Muscle of back (tissue), 11 donors: Measurements from ENCODE around the gene SLC22A5. TPM values are rescaled to one million over a fixed set of nuclear protein-coding genes. Genes with fewer than 3 reads are reported as not detected.
A peak's percentile ranks its signal among the peaks of the same experiment; 100 is the strongest.
"Not testable (repeated sequence)": the region's sequence is repeated elsewhere in the genome, so short reads cannot be mapped to it uniquely, and the experiment has no call there.

Source experiments
- DNase-seq, 3 donors: peaks; one replicate each; pipeline versions ENCODE4 v3.0.0 to v3.0.0-alpha.2; 2013
- polyA plus RNA-seq, 10 donors: library from polyadenylated mRNA; unstranded; fragments of 120-200 nt; gene quantifications; one replicate each; pipeline ENCODE4 v1.2.1, GENCODE V29; 2013; ENCODE audit not compliant: insufficient read length in 10 of 10

The SLC22A5 gene
- polyA plus RNA-seq, 10 donors = 5.8 to 15.5 (median 8.7) TPM

- DNase-seq = no peak
Observed at GRCh38 chr5:132425975-132426524, 56.5 kb downstream of the SLC22A5 start.

DNA sequence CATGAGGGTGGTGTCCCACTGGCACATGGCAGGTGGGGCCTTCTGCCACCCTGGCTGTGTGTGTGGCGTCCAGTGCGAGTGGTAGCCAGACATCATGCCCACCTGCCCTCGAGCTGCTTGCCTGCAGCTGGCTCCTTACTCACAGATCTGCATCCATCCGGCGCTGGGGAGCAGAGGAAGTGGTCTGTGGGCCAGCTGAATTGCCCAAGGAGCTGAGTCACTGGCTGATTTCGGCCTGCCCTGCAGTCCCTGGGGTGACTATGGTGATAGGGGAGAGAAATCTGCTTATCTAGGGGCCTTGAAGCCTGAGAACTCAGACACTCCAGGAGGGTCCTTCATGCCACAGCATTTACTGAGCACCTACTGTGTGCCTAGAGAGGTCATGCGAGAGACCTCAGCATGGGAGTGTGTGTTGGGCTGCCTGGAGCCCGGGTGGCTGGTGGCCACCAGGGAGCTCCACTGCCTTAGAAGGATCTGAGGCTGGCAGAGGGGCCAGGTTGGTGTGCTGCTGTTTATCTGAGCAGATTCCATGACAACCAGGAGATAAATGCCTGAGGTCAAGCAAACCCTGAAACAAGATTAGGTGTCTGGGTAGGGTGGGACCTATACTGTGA, 57.1 kb downstream of the SLC22A5 start:
- peak in 1 of 3 donors; percentile 69 for DNase-seq

GRCh38 chr5:132427281-132428146, 58.0 kb downstream of the SLC22A5 start:
- no peak for DNase-seq

DNA sequence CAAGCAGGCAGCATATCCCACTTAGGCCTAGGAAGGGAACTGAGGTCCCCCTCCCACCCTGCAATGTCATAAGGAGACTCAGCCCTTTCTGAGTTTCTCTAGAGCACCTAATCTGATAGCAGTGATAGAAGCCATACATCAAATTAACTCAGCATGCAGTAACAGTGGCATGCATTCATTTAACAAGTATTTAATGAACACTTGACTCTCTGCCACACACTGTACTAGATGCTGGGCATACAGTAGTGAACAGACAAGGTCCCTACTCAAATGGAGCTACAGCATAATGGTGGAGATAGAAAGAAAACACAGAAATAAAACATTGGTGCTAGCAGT, 58.6 kb downstream of the SLC22A5 start:
- no peak for DNase-seq

GRCh38 chr5:132428484-132429462, 59.3 kb downstream of the SLC22A5 start:
- no peak for DNase-seq

- DNase-seq = no peak
Observed at GRCh38 chr5:132429463-132430440, 60.2 kb downstream of the SLC22A5 start.

- DNase-seq = no peak
Observed at GRCh38 chr5:132430746-132431145, 61.2 kb downstream of the SLC22A5 start.

DNA sequence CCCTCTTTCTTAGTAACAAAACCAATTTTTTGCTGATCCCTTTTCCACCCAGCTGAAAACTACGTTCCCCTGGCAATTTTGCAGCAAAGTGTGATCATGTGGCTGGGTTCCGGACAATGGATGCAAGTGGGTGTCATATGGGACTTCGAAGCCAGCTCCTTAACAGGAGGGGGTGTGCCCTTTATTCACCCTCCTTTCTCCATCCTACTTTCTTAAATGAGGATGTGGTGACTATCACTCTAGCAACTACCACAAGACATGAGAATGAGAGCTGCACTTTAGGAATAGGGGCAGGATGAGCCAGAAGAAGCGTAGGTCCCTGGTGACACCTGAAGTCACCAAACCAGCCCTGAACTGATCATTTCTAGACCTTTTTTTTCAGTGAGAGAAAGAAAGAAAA, 62.1 kb downstream of the SLC22A5 start:
- no peak for DNase-seq

DNA sequence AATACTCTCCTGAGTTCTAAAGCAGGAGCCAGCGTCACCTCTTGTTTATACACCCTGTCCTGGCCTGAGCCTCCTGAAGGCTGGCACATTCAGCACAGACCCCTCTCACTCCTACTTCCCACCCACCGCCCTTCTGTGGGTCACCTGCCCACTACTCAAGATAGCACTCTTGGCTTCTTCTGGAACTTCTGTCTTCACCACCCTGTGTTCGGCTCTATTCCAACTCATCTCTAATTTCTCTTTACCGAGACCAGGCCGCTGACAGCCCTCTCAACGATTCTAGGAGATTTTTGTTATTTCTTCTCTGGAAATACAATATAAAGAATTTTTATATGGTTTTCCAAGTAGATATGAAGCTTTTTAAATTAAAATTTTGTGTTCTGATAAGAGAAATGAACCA, 63.6 kb downstream of the SLC22A5 start:
- DNase-seq = no peak

DNA sequence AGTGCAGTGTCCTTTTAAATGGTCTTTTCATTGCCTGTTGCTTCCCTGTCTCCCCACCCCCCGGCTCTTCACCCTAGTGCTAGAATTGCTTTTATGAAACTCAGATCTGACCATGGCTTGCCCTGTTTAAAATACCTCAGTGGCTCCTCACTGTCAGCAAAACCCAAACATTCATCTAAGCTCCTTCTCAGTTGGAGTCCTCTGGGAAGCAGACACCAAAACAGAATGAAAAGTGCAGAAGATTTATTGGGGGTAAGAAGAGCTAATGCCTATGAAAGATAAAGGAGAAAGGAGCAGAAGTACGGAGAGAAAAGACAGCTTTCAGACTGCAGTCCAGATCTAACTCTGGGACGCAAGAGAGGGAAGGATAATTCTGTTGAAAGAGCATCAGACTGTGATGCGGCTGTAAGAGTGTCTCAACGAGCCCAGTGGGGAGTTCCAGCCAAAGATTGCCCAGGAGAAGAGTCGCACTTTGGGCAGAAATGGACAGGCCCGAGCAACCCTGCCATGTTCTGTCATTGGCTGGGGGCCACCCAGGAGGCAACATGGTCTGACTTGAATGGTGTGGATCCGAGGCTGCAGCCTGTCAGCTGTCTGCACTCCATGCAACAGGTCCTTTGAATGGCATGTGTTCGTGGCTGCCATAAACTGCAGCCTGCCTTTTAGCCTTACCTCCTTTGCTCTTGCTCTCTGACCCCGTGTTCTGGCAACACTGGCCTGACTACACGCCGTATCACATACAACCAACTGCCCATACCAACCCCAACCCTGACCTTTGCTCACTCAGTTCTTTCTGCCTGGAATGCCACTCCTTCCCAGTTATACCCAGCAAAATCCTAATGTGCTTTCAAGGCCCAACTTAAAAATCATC, 65.1 kb downstream of the SLC22A5 start:
- DNase-seq = no peak

DNA sequence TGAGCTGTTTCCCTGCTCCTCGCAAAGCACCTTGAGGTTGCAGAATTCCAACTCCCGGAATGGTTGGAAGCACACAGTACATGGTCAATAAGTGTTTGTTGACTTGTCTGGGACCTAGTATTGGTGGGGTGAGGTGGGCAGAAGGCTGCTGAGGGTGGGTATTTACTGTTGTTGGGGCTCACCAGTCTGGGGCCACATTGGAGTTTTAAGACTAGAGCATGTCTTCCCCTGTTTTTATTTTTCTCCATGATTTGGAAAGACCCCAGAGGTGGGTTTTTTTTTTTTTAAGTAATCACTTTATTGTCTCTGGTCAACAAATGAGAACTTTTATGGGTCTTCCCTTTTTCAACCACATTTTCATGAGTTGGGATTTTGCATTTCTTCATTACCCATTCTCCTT, 65.9 kb downstream of the SLC22A5 start:
- DNase-seq = no peak

- no peak for DNase-seq
Observed at GRCh38 chr5:132435886-132436285, 66.4 kb downstream of the SLC22A5 start.

GRCh38 chr5:132436936-132437335, 67.4 kb downstream of the SLC22A5 start:
- DNase-seq = no peak

DNA sequence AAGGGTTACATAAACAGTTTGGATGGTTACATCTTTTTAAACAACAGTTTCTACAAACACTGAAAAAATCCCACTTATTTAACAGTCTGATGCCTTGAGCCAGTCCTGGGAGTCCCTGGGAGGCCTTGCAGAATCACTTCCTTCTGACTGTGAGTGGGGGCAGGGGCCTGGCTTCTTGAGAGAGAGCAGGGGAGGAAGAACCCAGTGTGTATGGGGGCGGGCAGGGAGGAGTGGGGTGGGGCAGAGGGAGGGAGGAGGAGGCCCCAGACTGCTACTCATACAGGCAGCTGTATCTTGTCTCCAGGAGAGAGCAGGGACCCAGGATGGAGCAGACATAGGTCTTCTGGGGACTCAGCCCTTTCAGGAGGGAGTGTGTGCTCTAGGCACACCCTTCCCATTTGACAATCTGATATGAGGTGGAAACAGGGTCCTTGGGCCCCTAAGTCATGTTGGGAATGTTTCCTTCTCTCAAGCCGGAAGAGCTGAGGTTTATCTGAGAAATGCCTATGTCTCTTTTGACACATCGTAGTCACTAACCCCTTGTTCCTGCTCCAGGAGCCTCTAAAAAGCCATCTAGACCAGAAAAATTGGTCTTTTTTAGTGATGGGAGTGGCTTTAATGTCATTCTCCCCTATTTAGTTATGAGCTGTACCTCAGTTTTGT, 68.2 kb downstream of the SLC22A5 start:
- peak; percentile 83 to 93 (median 86) for DNase-seq

DNA sequence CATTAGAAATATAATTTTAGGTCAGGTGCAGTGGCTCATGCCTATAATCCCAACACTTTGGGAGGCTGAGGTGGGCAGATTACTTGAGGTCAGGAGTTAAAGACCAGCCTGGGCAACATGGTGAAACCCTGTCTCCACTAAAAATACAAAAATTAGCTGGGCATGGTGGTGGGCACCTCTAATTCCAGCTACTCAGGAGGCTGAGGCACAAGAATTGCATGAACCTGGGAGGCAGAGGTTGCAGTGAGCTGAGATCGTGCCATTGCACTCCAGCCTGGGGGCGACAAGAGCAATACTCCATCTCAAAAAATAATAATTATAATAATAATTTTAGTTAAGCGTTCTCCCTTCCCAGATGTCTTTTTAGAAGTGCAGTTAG, 68.7 kb downstream of the SLC22A5 start:
- not testable (repeated sequence) for DNase-seq

DNA sequence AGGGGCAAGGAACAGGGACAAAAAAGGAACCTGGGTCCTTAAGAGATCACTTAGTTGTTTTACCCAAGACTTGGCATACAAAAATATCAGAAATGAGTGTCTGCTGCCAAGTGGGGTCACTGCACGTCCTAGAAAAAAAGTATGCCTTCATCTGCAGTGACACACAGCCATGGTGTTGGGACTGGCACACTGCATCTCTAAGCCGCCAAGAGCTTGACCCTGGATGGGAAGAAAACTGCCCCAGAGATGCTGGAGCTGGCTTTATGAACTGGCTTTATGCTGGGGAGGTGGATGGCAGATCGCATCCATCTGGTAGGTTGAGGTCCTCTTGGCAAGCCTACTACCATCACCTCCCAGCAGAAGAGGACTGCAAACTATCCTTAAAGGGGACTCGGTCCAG, 69.4 kb downstream of the SLC22A5 start:
- DNase-seq = peak in 1 of 3 donors; percentile 33

DNA sequence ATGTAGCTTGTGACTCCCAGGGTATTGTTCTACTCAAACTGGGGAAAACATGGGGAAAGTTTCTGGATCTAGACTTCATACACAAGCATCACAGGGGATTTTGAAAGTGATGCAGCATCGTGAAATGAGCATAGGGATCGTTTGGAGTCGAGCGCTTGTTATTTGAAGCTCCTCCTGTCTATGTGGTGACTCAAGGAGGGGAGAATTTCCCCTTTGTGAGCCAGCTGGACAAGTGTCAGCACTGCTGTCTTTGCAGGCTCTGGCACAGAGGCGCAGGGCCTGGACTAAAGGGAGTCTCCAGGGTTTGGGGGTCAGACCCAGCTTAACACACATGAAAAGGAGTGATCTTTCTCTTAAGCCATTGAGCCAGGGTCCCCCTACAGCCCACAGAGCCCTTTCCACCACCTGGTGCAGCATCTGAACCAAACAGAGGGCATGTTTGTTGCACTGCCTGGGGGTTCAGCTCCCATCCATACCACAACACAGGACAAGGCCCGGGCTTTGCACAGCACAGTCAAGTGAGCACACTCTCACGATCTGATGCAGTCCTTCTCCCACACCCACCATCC, 70.1 kb downstream of the SLC22A5 start:
- DNase-seq = peak; percentile 85 to 96 (median 93)

DNA sequence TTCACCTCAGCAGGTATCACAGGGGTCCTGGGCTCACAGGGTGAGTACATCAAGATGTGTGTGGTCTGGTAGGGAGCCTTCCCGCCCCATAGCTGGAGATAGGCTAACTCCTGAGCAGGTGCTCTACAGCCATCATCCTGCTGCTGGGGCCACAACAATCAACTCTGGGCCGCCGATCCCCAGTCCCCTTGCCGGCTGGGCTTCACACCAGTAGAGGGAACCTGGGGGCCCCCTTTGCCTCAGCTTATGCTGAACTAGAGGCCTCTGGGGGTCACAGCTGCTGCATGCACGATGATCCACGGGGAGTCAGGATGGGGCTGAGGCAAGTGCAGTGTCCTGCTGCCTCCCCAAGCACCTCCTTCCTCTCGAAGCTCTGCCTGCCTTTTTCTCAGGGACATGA, 74.6 kb downstream of the SLC22A5 start:
- DNase-seq = no peak
